K562 (cell line): ENCODE data around the gene PRICKLE4.

ENCODE experiments used
- PHF21A ChIP-seq: fragments of 450-650 bp; IDR thresholded peaks from 2 replicates; pipeline ENCODE4 v1.6.1; 2017; ENCODE audit warnings: low read depth, borderline replicate concordance
- RCOR1 ChIP-seq, 2 experiments: IDR thresholded peaks; 2 replicates each; pipeline ENCODE4 v1.6.1; 2012; ENCODE audit warnings: low read depth in 2 of 2, low read length in 2 of 2, borderline replicate concordance in 1 of 2, improper control_type of control experiment in 1 of 2
- SMAD3 ChIP-seq: fragments of 450-650 bp; formaldehyde crosslinking; conservative IDR thresholded peaks from 2 replicates; pipeline ENCODE4 v1.4.0; 2020; ENCODE audit warnings: mild to moderate bottlenecking
- ZNF24 ChIP-seq: fragments of 450-650 bp; IDR thresholded peaks from 2 replicates; pipeline ENCODE4 v1.6.1; 2016
- TF ChIP-seq, protein P1 (sequence below), 3 experiments: IDR thresholded peaks in 2 of 3; conservative IDR thresholded peaks in 1 of 3; 2 replicates each; pipeline ENCODE4 v1.5.1; 2011 to 2012; ENCODE audit warnings: low read length in 3 of 3, mild to moderate bottlenecking in 3 of 3, control low read depth in 2 of 3, improper control_type of control experiment in 1 of 3, inconsistent platforms in 1 of 3, low read depth in 1 of 3, mixed read lengths in 1 of 3, moderate library complexity in 1 of 3; ENCODE audit not compliant: insufficient read depth in 2 of 3
- TF ChIP-seq, protein P2 (sequence below): sonication (generic); formaldehyde crosslinking; IDR thresholded peaks from 2 replicates; pipeline ENCODE4 v1.8.0; 2022; ENCODE audit warnings: missing genetic modification reagents, mild to moderate bottlenecking, borderline replicate concordance

DNA sequence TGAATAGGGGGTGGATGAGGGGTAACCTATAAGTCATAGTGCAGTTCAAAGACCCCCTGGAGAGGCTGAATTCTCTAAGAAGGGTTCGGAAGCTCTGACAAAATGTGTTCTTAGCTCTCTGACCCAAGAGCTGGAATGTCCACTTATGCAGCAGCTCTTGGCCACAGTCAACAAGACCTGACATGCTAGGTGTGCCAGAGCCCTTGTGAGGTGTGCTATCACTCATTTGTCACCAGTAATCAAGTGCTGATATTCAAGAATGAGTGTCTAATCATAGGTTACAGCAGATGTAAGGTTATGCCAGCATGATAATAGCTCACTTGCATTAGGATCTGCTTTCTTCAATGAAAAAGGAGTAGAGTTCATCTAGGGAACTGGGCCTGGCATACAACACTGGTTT lies 35.0 kb downstream of the PRICKLE4 start:
- TF ChIP-seq, protein P1, sequence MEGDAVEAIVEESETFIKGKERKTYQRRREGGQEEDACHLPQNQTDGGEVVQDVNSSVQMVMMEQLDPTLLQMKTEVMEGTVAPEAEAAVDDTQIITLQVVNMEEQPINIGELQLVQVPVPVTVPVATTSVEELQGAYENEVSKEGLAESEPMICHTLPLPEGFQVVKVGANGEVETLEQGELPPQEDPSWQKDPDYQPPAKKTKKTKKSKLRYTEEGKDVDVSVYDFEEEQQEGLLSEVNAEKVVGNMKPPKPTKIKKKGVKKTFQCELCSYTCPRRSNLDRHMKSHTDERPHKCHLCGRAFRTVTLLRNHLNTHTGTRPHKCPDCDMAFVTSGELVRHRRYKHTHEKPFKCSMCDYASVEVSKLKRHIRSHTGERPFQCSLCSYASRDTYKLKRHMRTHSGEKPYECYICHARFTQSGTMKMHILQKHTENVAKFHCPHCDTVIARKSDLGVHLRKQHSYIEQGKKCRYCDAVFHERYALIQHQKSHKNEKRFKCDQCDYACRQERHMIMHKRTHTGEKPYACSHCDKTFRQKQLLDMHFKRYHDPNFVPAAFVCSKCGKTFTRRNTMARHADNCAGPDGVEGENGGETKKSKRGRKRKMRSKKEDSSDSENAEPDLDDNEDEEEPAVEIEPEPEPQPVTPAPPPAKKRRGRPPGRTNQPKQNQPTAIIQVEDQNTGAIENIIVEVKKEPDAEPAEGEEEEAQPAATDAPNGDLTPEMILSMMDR (IDR thresholded peaks at IDR 0.05 in 2 of 3, conservative IDR thresholded peaks at IDR 0.05 in 1 of 3; ENCODE audit: insufficient read depth in 2 of 3, low read depth in 1 of 3, low read length in 3 of 3) = no peak
- no peak for TF ChIP-seq PHF21A
- TF ChIP-seq SMAD3 = no peak
- TF ChIP-seq, protein P2, sequence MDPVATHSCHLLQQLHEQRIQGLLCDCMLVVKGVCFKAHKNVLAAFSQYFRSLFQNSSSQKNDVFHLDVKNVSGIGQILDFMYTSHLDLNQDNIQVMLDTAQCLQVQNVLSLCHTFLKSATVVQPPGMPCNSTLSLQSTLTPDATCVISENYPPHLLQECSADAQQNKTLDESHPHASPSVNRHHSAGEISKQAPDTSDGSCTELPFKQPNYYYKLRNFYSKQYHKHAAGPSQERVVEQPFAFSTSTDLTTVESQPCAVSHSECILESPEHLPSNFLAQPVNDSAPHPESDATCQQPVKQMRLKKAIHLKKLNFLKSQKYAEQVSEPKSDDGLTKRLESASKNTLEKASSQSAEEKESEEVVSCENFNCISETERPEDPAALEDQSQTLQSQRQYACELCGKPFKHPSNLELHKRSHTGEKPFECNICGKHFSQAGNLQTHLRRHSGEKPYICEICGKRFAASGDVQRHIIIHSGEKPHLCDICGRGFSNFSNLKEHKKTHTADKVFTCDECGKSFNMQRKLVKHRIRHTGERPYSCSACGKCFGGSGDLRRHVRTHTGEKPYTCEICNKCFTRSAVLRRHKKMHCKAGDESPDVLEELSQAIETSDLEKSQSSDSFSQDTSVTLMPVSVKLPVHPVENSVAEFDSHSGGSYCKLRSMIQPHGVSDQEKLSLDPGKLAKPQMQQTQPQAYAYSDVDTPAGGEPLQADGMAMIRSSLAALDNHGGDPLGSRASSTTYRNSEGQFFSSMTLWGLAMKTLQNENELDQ = no peak
- TF ChIP-seq RCOR1 (IDR thresholded peaks at IDR 0.05; ENCODE audit: borderline replicate concordance in 1 of 2, low read depth in 2 of 2, low read length in 2 of 2) = no peak
- no peak for TF ChIP-seq ZNF24
